ENCODE data around the gene ATRNL1.

Gene ATRNL1

GRCh38 chr10:115879372-115880089 lies 786.4 kb downstream of the ATRNL1 start:
- H3K9me3 ChIP-seq, result no peaks in the 10 kb centered on the region
- H3K36me3 ChIP-seq, result no peaks in the 10 kb centered on the region
- no peaks in the 10 kb centered on the region for H3K27me3 ChIP-seq
- no peaks in the 10 kb centered on the region for H3K4me1 ChIP-seq (ENCODE audit: control insufficient read depth in 1 of 2, insufficient read depth in 1 of 2, low read depth in 1 of 2, low read length in 1 of 2)
- TF ChIP-seq CTCF (IDR thresholded peaks at IDR 0.05), result no peak
- no peak overlapping the region for H3K4me3 ChIP-seq (ENCODE audit: low read depth in 1 of 2, low read length in 1 of 2)
- no peak overlapping the region for H3K27ac ChIP-seq

- Histone ChIP-seq H3K27me3 (no peaks in the 10 kb centered on the region), H3K27ac (no peak overlapping the region), H3K36me3 (no peaks in the 10 kb centered on the region), H3K4me3 (ENCODE audit: low read depth in 1 of 2, low read length in 1 of 2) (no peak overlapping the region), H3K9me3 (no peaks in the 10 kb centered on the region), H3K4me1 (ENCODE audit: control insufficient read depth in 1 of 2, insufficient read depth in 1 of 2, low read depth in 1 of 2, low read length in 1 of 2) (no peaks in the 10 kb centered on the region)
- no peak for TF ChIP-seq CTCF (IDR thresholded peaks at IDR 0.05)
Observed at GRCh38 chr10:115882021-115882420, 788.9 kb downstream of the ATRNL1 start.

GRCh38 chr10:115883372-115883771 lies 790.2 kb downstream of the ATRNL1 start:
- no peaks in the 10 kb centered on the region for H3K4me1 ChIP-seq (ENCODE audit: control insufficient read depth in 1 of 2, insufficient read depth in 1 of 2, low read depth in 1 of 2, low read length in 1 of 2)
- H3K9me3 ChIP-seq, result no peaks in the 10 kb centered on the region
- TF ChIP-seq CTCF (IDR thresholded peaks at IDR 0.05), result no peak
- no peaks in the 10 kb centered on the region for H3K27me3 ChIP-seq
- no peak overlapping the region for H3K27ac ChIP-seq
- H3K36me3 ChIP-seq, result no peaks in the 10 kb centered on the region
- no peak overlapping the region for H3K4me3 ChIP-seq (ENCODE audit: low read depth in 1 of 2, low read length in 1 of 2)

- H3K9me3 ChIP-seq, result no peaks in the 10 kb centered on the region
- no peaks in the 10 kb centered on the region for H3K27me3 ChIP-seq
- TF ChIP-seq CTCF (IDR thresholded peaks at IDR 0.05), result no peak
- no peaks in the 10 kb centered on the region for H3K36me3 ChIP-seq
- H3K27ac ChIP-seq, result no peak overlapping the region
- no peaks in the 10 kb centered on the region for H3K4me1 ChIP-seq (ENCODE audit: control insufficient read depth in 1 of 2, insufficient read depth in 1 of 2, low read depth in 1 of 2, low read length in 1 of 2)
- H3K4me3 ChIP-seq (ENCODE audit: low read depth in 1 of 2, low read length in 1 of 2), result no peak overlapping the region
Observed at GRCh38 chr10:115884331-115884730, 791.2 kb downstream of the ATRNL1 start.

GRCh38 chr10:115895166-115895565 lies 802.0 kb downstream of the ATRNL1 start:
- no peaks in the 10 kb centered on the region for H3K27me3 ChIP-seq
- no peak for TF ChIP-seq CTCF (IDR thresholded peaks at IDR 0.05)
- no peaks in the 10 kb centered on the region for H3K36me3 ChIP-seq
- H3K27ac ChIP-seq, result no peak overlapping the region
- no peaks in the 10 kb centered on the region for H3K9me3 ChIP-seq
- no peak overlapping the region for H3K4me3 ChIP-seq (ENCODE audit: low read depth in 1 of 2, low read length in 1 of 2)
- no peaks in the 10 kb centered on the region for H3K4me1 ChIP-seq (ENCODE audit: control insufficient read depth in 1 of 2, insufficient read depth in 1 of 2, low read depth in 1 of 2, low read length in 1 of 2)
